A549 (cell line): ENCODE data around the gene YOD1.

ENCODE experiments used
- CTCF ChIP-seq: fragments of >200 bp; sonication (Bioruptor Twin); formaldehyde crosslinking; IDR thresholded peaks from 3 replicates; pipeline ENCODE4 v1.5.1; 2016
- ELK1 ChIP-seq: fragments of 150-350 bp; IDR thresholded peaks from 2 replicates; pipeline ENCODE4 v1.6.1; 2014; ENCODE audit warnings: low read depth, mild to moderate bottlenecking, low read length
- HMGXB4 ChIP-seq: fragments of 250-450 bp; sonication (Bioruptor Pico); IDR thresholded peaks from 2 replicates; pipeline ENCODE4 v1.5.0; 2021; ENCODE audit warnings: mild to moderate bottlenecking, moderate library complexity, borderline replicate concordance
- HOXA7 ChIP-seq: fragments of 250-450 bp; sonication (Bioruptor Pico); IDR thresholded peaks from 2 replicates; pipeline ENCODE4 v1.5.0; 2020; ENCODE audit warnings: mild to moderate bottlenecking, moderate library complexity
- MAX ChIP-seq: IDR thresholded peaks from 2 replicates; pipeline ENCODE4 v1.6.1; 2012
- POLR2A ChIP-seq: IDR thresholded peaks from 2 replicates; pipeline ENCODE4 v1.6.1; 2012; ENCODE audit warnings: mild to moderate bottlenecking, low read length
- RAD21 ChIP-seq, 2 experiments: fragments of >200 bp in 1 of 2; sonication (Bioruptor Twin) in 1 of 2; formaldehyde crosslinking in 1 of 2; IDR thresholded peaks in 1 of 2; conservative IDR thresholded peaks in 1 of 2; 2 replicates in 1 of 2; 3 replicates in 1 of 2; pipeline ENCODE4 v1.6.1; 2012 to 2018; ENCODE audit warnings: inconsistent platforms in 1 of 2
- SMC3 ChIP-seq: fragments of >200 bp; sonication (Bioruptor Twin); formaldehyde crosslinking; IDR thresholded peaks from 3 replicates; pipeline ENCODE4 v1.6.1; 2018; ENCODE audit warnings: inconsistent platforms
- SREBF2 ChIP-seq: fragments of 450-650 bp; IDR thresholded peaks from 2 replicates; pipeline ENCODE4 v1.6.1; 2014; ENCODE audit warnings: mild to moderate bottlenecking, moderate library complexity

- TF ChIP-seq HOXA7 (CRISPR knock-in tag) = no peak
- TF ChIP-seq CTCF = no peak
- TF ChIP-seq SREBF2 = no peak
- TF ChIP-seq POLR2A = no peak
- no peak for TF ChIP-seq HMGXB4 (CRISPR knock-in tag)
- no peak for TF ChIP-seq ELK1
- no peak for TF ChIP-seq MAX
- no peak for TF ChIP-seq SMC3
- no peak for TF ChIP-seq RAD21 (conservative IDR thresholded peaks at IDR 0.05 in 1 of 2, IDR thresholded peaks at IDR 0.05 in 1 of 2)
Observed at GRCh38 chr1:207093944-207094343, 42.9 kb upstream of the YOD1 start.
